Measurements from ENCODE around the gene CCDC91.

Gene CCDC91

DNA sequence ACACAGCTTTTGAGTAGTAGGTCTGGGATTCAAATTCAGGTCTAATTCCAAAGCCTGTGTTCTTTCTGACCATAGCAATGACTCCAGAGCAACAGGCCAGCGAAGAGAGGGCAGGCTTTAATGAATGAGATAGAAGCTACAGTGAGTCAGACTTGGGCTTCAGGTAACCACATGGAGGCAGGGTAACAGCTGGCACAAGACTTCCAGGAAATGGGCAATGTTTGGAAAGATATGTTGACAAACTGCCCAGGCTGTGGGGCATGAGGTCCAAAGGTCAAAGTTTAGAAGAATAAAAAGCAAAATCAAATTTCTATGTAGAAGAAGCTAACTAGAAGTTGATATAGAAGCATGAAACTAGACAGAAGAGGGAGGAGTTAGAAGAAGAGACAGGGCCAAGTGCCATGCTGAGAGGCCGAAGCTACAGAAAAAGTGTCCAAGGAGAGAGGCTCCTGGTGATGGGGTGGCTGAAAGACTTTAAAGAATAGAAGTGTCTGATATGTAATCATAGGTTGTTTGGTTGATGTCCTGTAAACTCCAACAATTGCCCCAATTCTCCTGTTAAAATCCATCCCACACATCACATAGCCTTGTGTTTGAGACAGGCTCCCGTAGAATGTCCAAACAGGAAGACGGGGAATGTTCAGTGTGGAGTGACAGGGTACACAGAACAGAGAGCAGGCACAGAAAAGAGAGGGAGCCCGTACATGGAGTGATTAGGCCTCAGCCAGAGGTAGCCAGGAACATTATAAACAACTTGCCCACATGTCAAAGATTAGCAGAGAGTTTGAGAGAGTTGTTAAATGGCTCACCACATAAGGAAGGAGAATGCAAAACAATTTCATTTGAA lies 384.7 kb downstream of the CCDC91 start:
- Histone ChIP-seq H3K27me3 (ENCODE audit: low read depth, low read length) (no peaks in the 10 kb centered on the region), H3K36me3 (replicated peaks; ENCODE audit: low read depth, low read length) (no peaks in the 10 kb centered on the region), H3K4me3 (ENCODE audit: low read length) (no peak overlapping the region), H3K27ac (ENCODE audit: low read length) (no peak overlapping the region), H2AFZ (ENCODE audit: low read depth, low read length) (no peak overlapping the region), H4K20me1 (ENCODE audit: insufficient read depth, low read length) (no peaks in the 10 kb centered on the region), H3K9ac (ENCODE audit: low read length) (no peak overlapping the region), H3K4me1 (ENCODE audit: low read length) (no peaks in the 10 kb centered on the region), H3K9me3 (ENCODE audit: insufficient read depth, low read length) (no peaks in the 10 kb centered on the region), H3K4me2 (ENCODE audit: low read length) (no peak overlapping the region), H3K79me2 (ENCODE audit: low read length) (no peaks in the 10 kb centered on the region)
- TF ChIP-seq, protein P1, sequence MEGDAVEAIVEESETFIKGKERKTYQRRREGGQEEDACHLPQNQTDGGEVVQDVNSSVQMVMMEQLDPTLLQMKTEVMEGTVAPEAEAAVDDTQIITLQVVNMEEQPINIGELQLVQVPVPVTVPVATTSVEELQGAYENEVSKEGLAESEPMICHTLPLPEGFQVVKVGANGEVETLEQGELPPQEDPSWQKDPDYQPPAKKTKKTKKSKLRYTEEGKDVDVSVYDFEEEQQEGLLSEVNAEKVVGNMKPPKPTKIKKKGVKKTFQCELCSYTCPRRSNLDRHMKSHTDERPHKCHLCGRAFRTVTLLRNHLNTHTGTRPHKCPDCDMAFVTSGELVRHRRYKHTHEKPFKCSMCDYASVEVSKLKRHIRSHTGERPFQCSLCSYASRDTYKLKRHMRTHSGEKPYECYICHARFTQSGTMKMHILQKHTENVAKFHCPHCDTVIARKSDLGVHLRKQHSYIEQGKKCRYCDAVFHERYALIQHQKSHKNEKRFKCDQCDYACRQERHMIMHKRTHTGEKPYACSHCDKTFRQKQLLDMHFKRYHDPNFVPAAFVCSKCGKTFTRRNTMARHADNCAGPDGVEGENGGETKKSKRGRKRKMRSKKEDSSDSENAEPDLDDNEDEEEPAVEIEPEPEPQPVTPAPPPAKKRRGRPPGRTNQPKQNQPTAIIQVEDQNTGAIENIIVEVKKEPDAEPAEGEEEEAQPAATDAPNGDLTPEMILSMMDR (IDR thresholded peaks at IDR 0.05; ENCODE audit: low read depth, low read length) = no peak
- TF ChIP-seq EZH2phosphoT487 (IDR thresholded peaks at IDR 0.05; ENCODE audit: low read depth) = no peak

DNA sequence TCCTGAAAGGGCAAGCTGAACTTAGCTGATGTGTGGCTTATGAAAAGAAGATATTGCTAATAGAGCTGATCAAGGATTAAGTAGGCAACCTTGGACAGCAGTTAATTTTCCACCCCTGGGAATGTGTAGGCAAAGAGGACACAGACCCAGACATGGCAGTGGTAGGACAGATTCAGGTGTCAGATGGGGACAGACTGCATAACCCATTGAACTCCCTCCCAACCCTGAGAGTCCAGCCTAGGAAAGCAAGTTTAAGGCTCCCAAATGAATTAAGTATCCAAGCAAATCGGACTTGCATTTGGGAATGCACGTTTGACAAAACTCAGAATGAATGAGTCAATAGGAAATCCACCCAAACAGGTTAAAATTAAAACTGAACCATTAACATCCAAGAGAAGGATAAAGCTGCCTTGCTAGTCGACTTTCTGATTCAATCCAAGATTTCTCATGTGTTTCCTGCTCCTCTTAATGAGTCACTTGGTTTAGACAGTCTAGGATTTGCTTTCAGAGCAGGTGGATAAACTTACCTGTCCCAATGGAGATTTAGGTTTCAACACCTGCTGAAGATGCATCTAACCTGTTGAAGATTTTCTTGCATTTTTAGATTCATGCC lies 385.4 kb downstream of the CCDC91 start:
- H3K4me3 ChIP-seq (ENCODE audit: low read length) = no peak overlapping the region
- H3K36me3 ChIP-seq (replicated peaks; ENCODE audit: low read depth, low read length) = no peaks in the 10 kb centered on the region
- no peaks in the 10 kb centered on the region for H4K20me1 ChIP-seq (ENCODE audit: insufficient read depth, low read length)
- no peak overlapping the region for H2AFZ ChIP-seq (ENCODE audit: low read depth, low read length)
- no peaks in the 10 kb centered on the region for H3K4me1 ChIP-seq (ENCODE audit: low read length)
- H3K27me3 ChIP-seq (ENCODE audit: low read depth, low read length) = no peaks in the 10 kb centered on the region
- H3K27ac ChIP-seq (ENCODE audit: low read length) = no peak overlapping the region
- no peaks in the 10 kb centered on the region for H3K79me2 ChIP-seq (ENCODE audit: low read length)
- no peak for TF ChIP-seq EZH2phosphoT487 (IDR thresholded peaks at IDR 0.05; ENCODE audit: low read depth)
- TF ChIP-seq, protein P1 (IDR thresholded peaks at IDR 0.05; ENCODE audit: low read depth, low read length) = no peak
- no peak overlapping the region for H3K9ac ChIP-seq (ENCODE audit: low read length)
- H3K4me2 ChIP-seq (ENCODE audit: low read length) = no peak overlapping the region
- no peaks in the 10 kb centered on the region for H3K9me3 ChIP-seq (ENCODE audit: insufficient read depth, low read length)

DNA sequence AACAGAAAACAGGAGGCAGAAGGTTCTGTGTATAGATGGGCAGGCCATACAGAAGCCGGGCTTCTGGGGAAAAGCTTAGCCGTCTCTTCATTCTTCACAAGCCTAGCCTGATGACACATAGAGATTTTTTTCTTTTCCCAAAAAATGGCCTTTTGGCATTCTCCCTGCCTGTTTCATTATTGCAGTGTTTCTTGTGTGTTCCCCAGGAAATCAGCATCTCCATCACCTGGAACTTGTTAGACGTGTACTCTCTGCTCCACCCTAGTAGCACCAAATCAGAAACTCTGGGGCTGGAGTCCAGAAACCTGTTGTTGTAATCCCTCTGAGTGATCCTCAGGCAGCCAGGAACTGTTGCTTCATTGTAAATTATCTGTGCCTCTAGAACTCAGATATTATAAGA lies 388.1 kb downstream of the CCDC91 start:
- Histone ChIP-seq H3K9me3 (ENCODE audit: insufficient read depth, low read length) (no peaks in the 10 kb centered on the region), H3K4me2 (ENCODE audit: low read length) (no peak overlapping the region), H3K9ac (ENCODE audit: low read length) (no peak overlapping the region), H3K4me1 (ENCODE audit: low read length) (no peaks in the 10 kb centered on the region), H2AFZ (ENCODE audit: low read depth, low read length) (no peak overlapping the region), H3K27ac (ENCODE audit: low read length) (no peak overlapping the region), H4K20me1 (ENCODE audit: insufficient read depth, low read length) (no peaks in the 10 kb centered on the region), H3K27me3 (ENCODE audit: low read depth, low read length) (no peaks in the 10 kb centered on the region), H3K79me2 (ENCODE audit: low read length) (no peaks in the 10 kb centered on the region), H3K4me3 (ENCODE audit: low read length) (no peak overlapping the region), H3K36me3 (replicated peaks; ENCODE audit: low read depth, low read length) (no peaks in the 10 kb centered on the region)
- TF ChIP-seq EZH2phosphoT487 (IDR thresholded peaks at IDR 0.05; ENCODE audit: low read depth) = no peak
- TF ChIP-seq, protein P1 (IDR thresholded peaks at IDR 0.05; ENCODE audit: low read depth, low read length) = no peak

DNA sequence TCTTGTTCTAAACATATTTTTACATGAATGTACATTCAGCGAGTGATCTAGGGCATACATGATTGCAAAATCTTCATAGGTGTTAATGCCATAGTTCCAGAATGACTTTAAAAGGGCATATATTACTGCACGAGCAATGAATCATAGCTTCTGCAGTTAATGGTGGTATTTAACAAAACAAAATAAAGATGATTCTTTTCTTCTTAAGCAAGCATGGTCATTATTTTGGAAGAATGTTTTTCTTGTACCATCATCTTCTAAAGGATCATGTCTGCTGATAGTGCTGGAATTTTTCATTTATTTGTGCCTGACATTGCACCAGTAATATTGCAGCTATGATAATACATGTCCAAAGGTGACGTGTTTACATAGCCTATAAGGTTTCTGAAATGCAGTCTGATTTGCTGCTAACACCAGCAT lies 388.6 kb downstream of the CCDC91 start:
- Histone ChIP-seq H3K9ac (ENCODE audit: low read length) (no peak overlapping the region), H3K36me3 (replicated peaks; ENCODE audit: low read depth, low read length) (no peaks in the 10 kb centered on the region), H3K4me1 (ENCODE audit: low read length) (no peaks in the 10 kb centered on the region), H4K20me1 (ENCODE audit: insufficient read depth, low read length) (no peaks in the 10 kb centered on the region), H3K27ac (ENCODE audit: low read length) (no peak overlapping the region), H3K4me2 (ENCODE audit: low read length) (no peak overlapping the region), H3K79me2 (ENCODE audit: low read length) (no peaks in the 10 kb centered on the region), H3K9me3 (ENCODE audit: insufficient read depth, low read length) (no peaks in the 10 kb centered on the region), H3K27me3 (ENCODE audit: low read depth, low read length) (no peaks in the 10 kb centered on the region), H2AFZ (ENCODE audit: low read depth, low read length) (no peak overlapping the region), H3K4me3 (ENCODE audit: low read length) (no peak overlapping the region)
- no peak for TF ChIP-seq EZH2phosphoT487 (IDR thresholded peaks at IDR 0.05; ENCODE audit: low read depth)
- TF ChIP-seq, protein P1 (IDR thresholded peaks at IDR 0.05; ENCODE audit: low read depth, low read length) = no peak
